Transverse colon (tissue), 4 donors: ENCODE measurements around the gene SGSM1. TPM values are rescaled to one million over a fixed set of nuclear protein-coding genes. Genes with fewer than 3 reads are reported as not detected.

Experiments
- DNase-seq: peaks from one replicate; pipeline ENCODE4 v3.0.0-alpha.2; 2019
- H3K27ac ChIP-seq, 4 donors: fragments of 200-600 bp; sonication (generic); 2 replicates each; pipeline ENCODE4 v1.5.1; 2016 to 2018; ENCODE audit warnings: inconsistent platforms in 4 of 4
- H3K27me3 ChIP-seq: fragments of 200-600 bp; sonication (generic); 2 replicates; pipeline ENCODE4 v1.5.1; 2017; ENCODE audit warnings: inconsistent platforms
- H3K36me3 ChIP-seq, 4 donors: fragments of 200-600 bp; sonication (generic); 2 replicates each; pipeline ENCODE4 v1.5.1; 2017 to 2019; ENCODE audit warnings: inconsistent platforms in 4 of 4
- H3K4me1 ChIP-seq, 4 donors: fragments of 200-600 bp; sonication (generic); 2 replicates each; pipeline ENCODE4 v1.5.1; 2017 to 2020; ENCODE audit warnings: inconsistent platforms in 4 of 4
- H3K4me3 ChIP-seq, 4 donors: fragments of 200-600 bp; sonication (generic); 1 replicate in 1 of 4; 2 replicates in 3 of 4; pipeline versions ENCODE4 v1.5.1 to v1.6.1; 2017 to 2019; ENCODE audit warnings: inconsistent platforms in 4 of 4
- H3K9me3 ChIP-seq, 2 donors: fragments of 200-600 bp; sonication (generic); 2 replicates each; pipeline ENCODE4 v1.5.1; 2017 to 2019; ENCODE audit warnings: inconsistent platforms in 2 of 2
- CTCF ChIP-seq, 5 experiments: fragments of 200-600 bp in 3 of 5; fragments of 450-650 bp in 2 of 5; sonication (generic) in 3 of 5; IDR thresholded peaks; 1 replicate in 2 of 5; 2 replicates in 3 of 5; pipeline ENCODE4 v1.5.1; 2016 to 2017; ENCODE audit warnings: antibody characterized with exemption in 5 of 5, inconsistent platforms in 3 of 5, mild to moderate bottlenecking in 2 of 5, moderate library complexity in 1 of 5
- EP300 ChIP-seq: sonication (generic); formaldehyde crosslinking; IDR thresholded peaks from one replicate; pipeline ENCODE4 v1.6.1; 2017; ENCODE audit warnings: antibody characterized with exemption, low read depth
- POLR2A ChIP-seq: fragments of 450-650 bp; IDR thresholded peaks from one replicate; pipeline ENCODE4 v1.6.1; 2016; ENCODE audit warnings: antibody characterized with exemption, mild to moderate bottlenecking, moderate library complexity
- POLR2AphosphoS5 ChIP-seq, 3 donors: sonication (generic); formaldehyde crosslinking; IDR thresholded peaks; one replicate each; pipeline ENCODE4 v1.6.1; 2016; ENCODE audit warnings: antibody characterized with exemption in 3 of 3
- WGBS, 2 donors: methylation state at CpG; one replicate each; pipeline ENCODE4 v1.1.5; 2018; ENCODE audit warnings: low coverage in 1 of 2; 5-methylcytosine and 5-hydroxymethylcytosine counted together
- in situ Hi-C, 4 donors: fragments of 200-750 bp; cut with MboI; loops; one replicate each; pipeline versions ENCODE4 v1.15.0 to v1.15.1; 2017; ENCODE audit warnings: low sequenced_read_pairs in 3 of 4, low pct_ligation_motif_present in 1 of 4, low pct_unique_long_range_greater_than_20kb in 1 of 4
- intact Hi-C: fragments of 100-400 bp; cut with DNase I; formaldehyde crosslinking; loops from one replicate; pipeline ENCODE4 v1.15.1; 2023; ENCODE audit warnings: low total_unique reads
- total RNA-seq, 4 donors: library from RNA; depleted of rRNA; stranded (reverse); fragments of >200 nt; gene quantifications; one replicate each; pipeline ENCODE4 v1.1.0, GENCODE V29; 2016

SGSM1 gene
- total RNA-seq, 4 donors from 2014 or later, result 2.5 to 6.2 (median 3.7) TPM

- WGBS, 2 donors, result 40 to 60% methylated on average over 3 of the region's 3 CpGs
- no peaks in the 10 kb centered on the region for H3K9me3 ChIP-seq
- TF ChIP-seq CTCF (IDR thresholded peaks at IDR 0.05), result no peak
- TF ChIP-seq EP300, result no peak
- no peak for TF ChIP-seq POLR2AphosphoS5 (IDR thresholded peaks at IDR 0.05)
- TF ChIP-seq POLR2A, result no peak
These were observed 120.4 kb downstream of the SGSM1 start for GRCh38 chr22:24926428-24926725.

GRCh38 chr22:24926849-24927579 is 121.0 kb downstream of the SGSM1 start:
- no peak for TF ChIP-seq EP300
- TF ChIP-seq POLR2AphosphoS5 (IDR thresholded peaks at IDR 0.05), result no peak
- TF ChIP-seq CTCF (IDR thresholded peaks at IDR 0.05), result no peak
- TF ChIP-seq POLR2A, result no peak
- peaks cover 0 to 3% (median 0%) of the 10 kb centered on the region in 4 donors for H3K4me1 ChIP-seq
- no peaks in the 10 kb centered on the region for H3K27me3 ChIP-seq
- H3K9me3 ChIP-seq, result no peaks in the 10 kb centered on the region
- H3K36me3 ChIP-seq, result no peaks in the 10 kb centered on the region
- DNase-seq, result no peak
- in situ Hi-C loops, result no loop called here
- intact Hi-C loops, result no loop called here
- no peak overlapping the region for H3K4me3 ChIP-seq
- 100% methylated on average over 1 of the region's 1 CpG; no CpG with 5 or more reads in 1 of the 2 donors for WGBS, 2 donors
- no peak overlapping the region for H3K27ac ChIP-seq

More at GRCh38 chr22:24926428-24926725, 120.4 kb downstream of the SGSM1 start:
- peaks cover 0 to 3% (median 0%) of the 10 kb centered on the region in 4 donors for H3K4me1 ChIP-seq
- no peaks in the 10 kb centered on the region for H3K36me3 ChIP-seq
- H3K27ac ChIP-seq, result no peak overlapping the region
- H3K27me3 ChIP-seq, result no peaks in the 10 kb centered on the region
- in situ Hi-C loops, result no loop called here
- H3K4me3 ChIP-seq, result no peak overlapping the region
- no peak for DNase-seq
- intact Hi-C loops, result no loop called here

GRCh38 chr22:24928322-24928721 is 122.3 kb downstream of the SGSM1 start:
- Histone ChIP-seq H3K27me3 (peaks cover 5% of the 10 kb centered on the region), H3K4me1 (peaks cover 0 to 3% (median 0%) of the 10 kb centered on the region in 4 donors), H3K4me3 (no peak overlapping the region), H3K36me3 (no peaks in the 10 kb centered on the region), H3K27ac (no peak overlapping the region), H3K9me3 (no peaks in the 10 kb centered on the region)
- intact Hi-C loops, result no loop called here
- 42% methylated on average over 7 of the region's 7 CpGs; no CpG with 5 or more reads in 1 of the 2 donors for WGBS, 2 donors
- TF ChIP-seq CTCF (IDR thresholded peaks at IDR 0.05) (no peak), POLR2A (no peak), POLR2AphosphoS5 (IDR thresholded peaks at IDR 0.05) (no peak), EP300 (no peak)
- no peak for DNase-seq
- in situ Hi-C loops, result no loop called here

- peaks cover 0 to 3% (median 0%) of the 10 kb centered on the region in 4 donors for H3K4me1 ChIP-seq
- H3K36me3 ChIP-seq, result no peaks in the 10 kb centered on the region
- no peak overlapping the region for H3K4me3 ChIP-seq
- H3K9me3 ChIP-seq, result no peaks in the 10 kb centered on the region
- intact Hi-C loops, result no loop called here
- H3K27ac ChIP-seq, result no peak overlapping the region
- in situ Hi-C loops, result no loop called here
- WGBS, 2 donors, result 59 to 74% methylated on average over 3 of the region's 3 CpGs
- DNase-seq, result no peak
- no peak for TF ChIP-seq EP300
- H3K27me3 ChIP-seq, result peaks cover 5% of the 10 kb centered on the region
These were observed 124.7 kb downstream of the SGSM1 start for GRCh38 chr22:24930678-24931077.
